K562 (cell line): ENCODE data around the gene DPH2. TPM values are rescaled to one million over a fixed set of nuclear protein-coding genes. Genes with fewer than 3 reads are reported as not detected.

Experiments used
- BRD9 ChIP-seq: fragments of 450-650 bp; IDR thresholded peaks from 2 replicates; pipeline ENCODE4 v1.6.1; 2018; ENCODE audit warnings: low read depth; ENCODE audit not compliant: partially characterized antibody
- CBX5 ChIP-seq: IDR thresholded peaks from 2 replicates; pipeline ENCODE4 v1.6.1; 2014; ENCODE audit warnings: low read depth, borderline replicate concordance
- CC2D1A ChIP-seq: fragments of 450-650 bp; IDR thresholded peaks from 2 replicates; pipeline ENCODE4 v1.6.1; 2017; ENCODE audit warnings: mild to moderate bottlenecking
- CTCF ChIP-seq, 3 experiments: IDR thresholded peaks in 2 of 3; conservative IDR thresholded peaks in 1 of 3; 2 replicates each; pipeline ENCODE4 v1.5.1; 2011 to 2012; ENCODE audit warnings: low read length in 3 of 3, mild to moderate bottlenecking in 3 of 3, control low read depth in 2 of 3, improper control_type of control experiment in 1 of 3, inconsistent platforms in 1 of 3, low read depth in 1 of 3, mixed read lengths in 1 of 3, moderate library complexity in 1 of 3; ENCODE audit not compliant: insufficient read depth in 2 of 3
- DPF2 ChIP-seq: fragments of 450-650 bp; IDR thresholded peaks from 2 replicates; pipeline ENCODE4 v1.6.1; 2016
- KDM2B ChIP-seq: fragments of 250-450 bp; sonication (Bioruptor Pico); IDR thresholded peaks from 2 replicates; pipeline ENCODE4 v1.8.0; 2021; ENCODE audit warnings: mild to moderate bottlenecking, moderate library complexity
- KLF13 ChIP-seq: fragments of 450-650 bp; IDR thresholded peaks from 2 replicates; pipeline ENCODE4 v1.6.1; 2016; ENCODE audit warnings: missing genetic modification characterization, low read depth, mild to moderate bottlenecking, missing compliant biosample characterization, moderate library complexity, borderline replicate concordance
- L3MBTL2 ChIP-seq: fragments of 450-650 bp; IDR thresholded peaks from 2 replicates; pipeline ENCODE4 v1.6.1; 2016; ENCODE audit warnings: mild to moderate bottlenecking, moderate library complexity
- MBD2 ChIP-seq: sonication (generic); IDR thresholded peaks from 2 replicates; pipeline ENCODE4 v1.6.1; 2016; ENCODE audit warnings: low read depth, borderline replicate concordance
- MITF ChIP-seq: IDR thresholded peaks from 2 replicates; pipeline ENCODE4 v1.6.1; 2014; ENCODE audit warnings: antibody characterized with exemption
- NFATC3 ChIP-seq: fragments of 450-650 bp; IDR thresholded peaks from 2 replicates; pipeline ENCODE4 v1.6.1; 2017; ENCODE audit warnings: mild to moderate bottlenecking
- SMC3 ChIP-seq: conservative IDR thresholded peaks from 2 replicates; pipeline ENCODE4 v1.6.1; 2011; ENCODE audit warnings: low read depth, low read length, improper control_type of control experiment; ENCODE audit not compliant: insufficient read depth
- TRIM24 ChIP-seq, 2 experiments: fragments of 450-650 bp; IDR thresholded peaks; 2 replicates each; pipeline ENCODE4 v1.6.1; 2016
- UBTF ChIP-seq, 2 experiments: IDR thresholded peaks; 2 replicates each; pipeline ENCODE4 v1.6.1; 2012; ENCODE audit warnings: improper control_type of control experiment in 2 of 2, low read depth in 2 of 2, low read length in 2 of 2, borderline replicate concordance in 1 of 2
- WHSC1 ChIP-seq: IDR thresholded peaks from one replicate; pipeline ENCODE4 v1.6.1; 2012; ENCODE audit warnings: low read length, control low read depth, inconsistent platforms
- ZBED1 ChIP-seq: IDR thresholded peaks from 2 replicates; pipeline ENCODE4 v1.6.1; 2014
- ZC3H4 ChIP-seq: sonication (generic); formaldehyde crosslinking; IDR thresholded peaks from 2 replicates; pipeline ENCODE4 v1.9.0; 2021; ENCODE audit warnings: missing genetic modification reagents, borderline replicate concordance
- ZKSCAN8 ChIP-seq: fragments of 200-800 bp; sonication (Bioruptor generic); IDR thresholded peaks from 2 replicates; pipeline ENCODE4 v1.6.1; 2016; ENCODE audit warnings: missing genetic modification characterization, missing compliant biosample characterization
- ZNF121 ChIP-seq: sonication (generic); formaldehyde crosslinking; conservative IDR thresholded peaks from 2 replicates; pipeline ENCODE4 v1.8.0; 2022; ENCODE audit warnings: missing genetic modification reagents
- ZNF175 ChIP-seq: fragments of 200-800 bp; sonication (Bioruptor generic); IDR thresholded peaks from 2 replicates; pipeline ENCODE4 v1.6.1; 2016; ENCODE audit warnings: low read depth, mild to moderate bottlenecking, missing genetic modification characterization, missing compliant biosample characterization
- ZNF354B ChIP-seq: fragments of 250-450 bp; sonication (Bioruptor Pico); IDR thresholded peaks from 2 replicates; pipeline ENCODE4 v1.4.0; 2020
- ZNF561 ChIP-seq: fragments of 450-650 bp; formaldehyde crosslinking; conservative IDR thresholded peaks from 2 replicates; pipeline ENCODE4 v1.4.0; 2020; ENCODE audit warnings: mild to moderate bottlenecking, moderate library complexity
- polyA plus RNA-seq, 8 experiments: library from polyadenylated mRNA; depleted of rRNA in 4 of 8; stranded (reverse) in 5 of 8; unstranded in 3 of 8; fragments of >200 nt; fragmentation: Nextera tagmentation in 2 of 8; fragmentation: Illumina TruSeq in 1 of 8; extraction: Ambion mirVana in 2 of 8; extraction: Trizol in 1 of 8; gene quantifications; 2 replicates each; pipeline versions ENCODE4 v1.2.1 to v1.2.3, GENCODE V29; 2011 to 2014; ENCODE audit warnings: inconsistent platforms in 1 of 8, missing spikeins in 1 of 8
- total RNA-seq, 7 experiments: library from RNA; depleted of rRNA in 6 of 7; stranded (reverse); fragments of >200 nt in 6 of 7; fragmentation: Illumina TruSeq in 2 of 7; extraction: Trizol in 2 of 7; gene quantifications; 2 replicates each; pipeline versions ENCODE4 v1.2.1 to v1.2.3, GENCODE V29; 2011 to 2021; ENCODE audit warnings: low replicate concordance in 1 of 7
- TF ChIP-seq, protein P1 (sequence below): sonication (generic); formaldehyde crosslinking; IDR thresholded peaks from 2 replicates; pipeline ENCODE4 v1.8.0; 2022; ENCODE audit warnings: mild to moderate bottlenecking, low read depth, missing genetic modification reagents

The DPH2 gene
- total and polyA plus RNA-seq, 9 of the 15 experiments (the other 6 are each of a cell fraction or from before 2014, with no cell fraction given): 17.9 to 94.1 (median 68.1) TPM

DNA sequence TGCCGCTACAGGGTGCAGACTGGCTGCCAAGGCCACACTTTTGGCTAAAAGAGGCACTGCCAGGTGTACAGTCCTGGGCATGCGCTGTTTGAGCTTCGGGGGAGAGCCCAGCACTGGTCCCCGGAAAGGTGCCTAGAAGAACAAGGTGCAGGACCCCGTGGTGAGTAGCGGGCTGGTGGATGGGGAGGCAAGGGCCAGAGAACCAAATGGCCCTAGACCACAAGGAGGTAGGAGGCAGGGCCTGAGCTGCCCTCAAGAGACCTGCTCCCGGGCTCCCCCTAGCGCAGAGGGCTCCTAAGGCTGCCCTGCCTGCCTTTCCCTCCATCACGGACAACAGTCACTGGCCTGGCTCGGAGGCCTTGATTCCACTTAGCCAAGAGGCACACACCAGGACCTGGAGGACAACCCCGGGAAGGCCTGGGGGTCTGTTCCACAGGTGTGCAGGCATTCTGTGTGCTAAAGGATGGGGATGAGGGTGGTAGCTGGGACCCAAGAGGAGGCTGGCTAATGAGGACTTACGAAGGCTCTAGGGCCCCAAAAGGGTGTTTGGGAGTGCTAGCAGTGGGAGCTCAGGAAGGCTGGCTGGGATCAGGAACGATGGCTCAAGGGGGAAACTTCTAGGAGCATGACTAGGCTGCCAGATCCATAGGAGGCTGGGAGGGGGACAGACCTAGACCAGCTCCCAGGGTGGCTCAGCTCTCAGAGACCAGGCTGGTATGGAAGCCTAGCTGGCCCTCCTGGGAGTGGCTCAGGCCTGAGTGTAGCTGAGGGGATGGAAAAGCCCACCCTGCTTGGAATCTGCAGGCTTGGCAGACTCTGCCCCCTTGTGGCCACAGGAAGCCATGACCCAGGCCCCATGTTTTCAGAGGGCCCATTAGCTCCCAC is 35.5 kb upstream of the DPH2 start (continued):
- peak; percentile 95 to 99 (median 98) for TF ChIP-seq CTCF (IDR thresholded peaks at IDR 0.05 in 2 of 3, conservative IDR thresholded peaks at IDR 0.05 in 1 of 3; ENCODE audit: insufficient read depth in 2 of 3, low read depth in 1 of 3, low read length in 3 of 3)
- TF ChIP-seq CBX5: no peak
- TF ChIP-seq MITF: no peak
- TF ChIP-seq ZBED1: no peak
- TF ChIP-seq BRD9: peak; percentile 46
- no peak for TF ChIP-seq ZNF121
- no peak for TF ChIP-seq WHSC1
- TF ChIP-seq KLF13 (tag): no peak
- peak; percentile 96 for TF ChIP-seq SMC3
- TF ChIP-seq ZC3H4 (CRISPR knock-in tag): no peak
- no peak for TF ChIP-seq DPF2
- 0 out of 4 replicates have a peak, but pooled peaks of 1 of the 2 experiments have one; percentile 11 for TF ChIP-seq TRIM24 (IDR thresholded peaks at IDR 0.05)
- no peak for TF ChIP-seq MBD2
- TF ChIP-seq ZNF354B (CRISPR knock-in tag): no peak
- TF ChIP-seq, protein P1, sequence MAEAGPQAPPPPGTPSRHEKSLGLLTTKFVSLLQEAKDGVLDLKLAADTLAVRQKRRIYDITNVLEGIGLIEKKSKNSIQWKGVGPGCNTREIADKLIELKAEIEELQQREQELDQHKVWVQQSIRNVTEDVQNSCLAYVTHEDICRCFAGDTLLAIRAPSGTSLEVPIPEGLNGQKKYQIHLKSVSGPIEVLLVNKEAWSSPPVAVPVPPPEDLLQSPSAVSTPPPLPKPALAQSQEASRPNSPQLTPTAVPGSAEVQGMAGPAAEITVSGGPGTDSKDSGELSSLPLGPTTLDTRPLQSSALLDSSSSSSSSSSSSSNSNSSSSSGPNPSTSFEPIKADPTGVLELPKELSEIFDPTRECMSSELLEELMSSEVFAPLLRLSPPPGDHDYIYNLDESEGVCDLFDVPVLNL (CRISPR knock-in tag): 0 out of 2 replicates have a peak, but pooled peaks have one; percentile 57
- TF ChIP-seq NFATC3: no peak
- TF ChIP-seq ZNF175 (CRISPR knock-in tag): no peak
- no peak for TF ChIP-seq ZKSCAN8 (CRISPR knock-in tag)
- TF ChIP-seq CC2D1A: peak; percentile 82
- no peak for TF ChIP-seq KDM2B (CRISPR knock-in tag)
- no peak for TF ChIP-seq L3MBTL2
- 0 out of 4 replicates have a peak, but pooled peaks of 1 of the 2 experiments have one; percentile 31 for TF ChIP-seq UBTF (IDR thresholded peaks at IDR 0.05; ENCODE audit: borderline replicate concordance in 1 of 2, low read depth in 2 of 2, low read length in 2 of 2)
- TF ChIP-seq ZNF561 (CRISPR knock-in tag): no peak
